ENCODE data around the gene GIGYF2.
"Not testable (repeated sequence)": the region's sequence is repeated elsewhere in the genome, so short reads cannot be mapped to it uniquely, and the experiment has no call there.

GIGYF2 gene

DNA sequence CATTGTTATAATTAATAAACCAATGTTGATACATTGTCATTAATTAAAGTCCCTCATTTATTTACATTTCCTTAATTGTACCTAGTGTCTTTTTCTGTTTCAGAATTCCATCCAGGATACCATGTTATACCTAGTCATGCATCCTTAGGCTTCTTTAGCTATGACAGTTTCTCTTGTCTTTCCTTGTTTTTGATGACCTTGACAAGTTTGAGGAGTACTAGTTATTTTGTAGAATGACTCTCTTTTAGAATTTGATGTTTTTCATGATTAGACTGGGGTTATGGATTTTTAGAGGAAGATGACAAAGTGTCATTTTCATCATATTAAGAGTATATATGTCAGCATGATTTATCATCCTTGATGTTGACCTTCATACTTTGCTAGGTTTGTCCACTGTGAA lies 16.4 kb downstream of the GIGYF2 start:
- H3K36me3 Mint-ChIP-seq = peaks cover 16% of the 10 kb centered on the region
- no peaks in the 10 kb centered on the region for H3K9me3 Mint-ChIP-seq (ENCODE audit: low read depth)
- no peak overlapping the region for H3K27ac Mint-ChIP-seq
- H3K4me1 Mint-ChIP-seq (ENCODE audit: low read depth) = peaks cover 40% of the 10 kb centered on the region
- no peaks in the 10 kb centered on the region for H3K27me3 Mint-ChIP-seq
- peak overlapping the region; percentile 39 for H3K4me3 Mint-ChIP-seq

- no peaks in the 10 kb centered on the region for H3K9me3 Mint-ChIP-seq (ENCODE audit: low read depth)
- H3K27me3 Mint-ChIP-seq = no peaks in the 10 kb centered on the region
- H3K4me3 Mint-ChIP-seq = no peak overlapping the region
- peaks cover 44% of the 10 kb centered on the region for H3K4me1 Mint-ChIP-seq (ENCODE audit: low read depth)
- no peak overlapping the region for H3K27ac Mint-ChIP-seq
- peaks cover 22% of the 10 kb centered on the region for H3K36me3 Mint-ChIP-seq
Observed at GRCh38 chr2:232714969-232715368, 17.8 kb downstream of the GIGYF2 start.

DNA sequence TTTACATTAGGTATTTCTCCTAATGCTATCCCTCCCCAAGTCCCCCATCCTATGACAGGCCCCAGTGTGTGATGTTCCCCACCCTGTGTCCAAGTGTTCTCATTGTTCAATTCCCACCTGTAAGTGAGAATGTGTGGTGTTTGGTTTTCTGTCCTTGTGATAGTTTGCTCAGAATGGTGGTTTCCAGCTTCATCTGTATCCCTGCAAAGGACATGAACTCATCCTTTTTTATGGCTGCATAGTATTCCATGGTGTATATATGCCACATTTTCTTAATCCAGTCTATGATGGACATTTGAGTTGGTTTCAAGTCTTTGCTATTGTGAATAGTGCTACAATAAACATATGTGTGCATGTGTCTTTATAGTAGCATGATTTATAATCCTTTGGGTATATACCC lies 22.9 kb downstream of the GIGYF2 start:
- not testable (repeated sequence) for H3K4me3 Mint-ChIP-seq; H3K9me3 Mint-ChIP-seq (ENCODE audit: low read depth); H3K27ac Mint-ChIP-seq; H3K27me3 Mint-ChIP-seq
- peaks cover 47% of the 10 kb centered on the region for H3K4me1 Mint-ChIP-seq (ENCODE audit: low read depth)
- H3K36me3 Mint-ChIP-seq = peaks cover 29% of the 10 kb centered on the region

DNA sequence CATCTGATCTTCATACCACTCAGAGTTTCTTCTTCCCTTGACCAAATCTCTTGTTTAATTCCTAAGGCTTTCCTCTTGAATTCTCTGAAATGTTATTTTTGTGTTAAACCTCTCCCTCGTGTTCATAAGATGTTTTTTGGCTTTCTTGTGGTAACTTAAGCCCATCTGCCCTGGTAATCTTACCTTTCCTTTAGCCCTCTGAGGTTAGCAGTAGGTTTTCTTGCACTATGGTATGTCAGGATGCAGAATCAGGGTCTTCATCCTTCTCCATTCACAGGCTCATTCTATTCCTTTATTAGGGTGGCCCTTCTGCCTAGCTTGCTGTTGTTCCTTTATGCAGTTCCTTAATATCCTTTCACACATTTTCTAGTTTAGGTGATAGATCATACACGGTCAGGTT lies 24.1 kb downstream of the GIGYF2 start:
- H3K4me1 Mint-ChIP-seq (ENCODE audit: low read depth) = peaks cover 39% of the 10 kb centered on the region
- peaks cover 28% of the 10 kb centered on the region for H3K36me3 Mint-ChIP-seq
- no peak overlapping the region for H3K4me3 Mint-ChIP-seq
- H3K27me3 Mint-ChIP-seq = no peaks in the 10 kb centered on the region
- H3K27ac Mint-ChIP-seq = peak overlapping the region; percentile 18
- no peaks in the 10 kb centered on the region for H3K9me3 Mint-ChIP-seq (ENCODE audit: low read depth)

- Mint-ChIP-seq H3K27ac (peak overlapping the region; percentile 18), H3K9me3 (ENCODE audit: low read depth) (no peaks in the 10 kb centered on the region), H3K4me3 (no peak overlapping the region), H3K4me1 (ENCODE audit: low read depth) (peaks cover 37% of the 10 kb centered on the region), H3K36me3 (peaks cover 28% of the 10 kb centered on the region), H3K27me3 (no peaks in the 10 kb centered on the region)
Observed at GRCh38 chr2:232721882-232722281, 24.8 kb downstream of the GIGYF2 start.

DNA sequence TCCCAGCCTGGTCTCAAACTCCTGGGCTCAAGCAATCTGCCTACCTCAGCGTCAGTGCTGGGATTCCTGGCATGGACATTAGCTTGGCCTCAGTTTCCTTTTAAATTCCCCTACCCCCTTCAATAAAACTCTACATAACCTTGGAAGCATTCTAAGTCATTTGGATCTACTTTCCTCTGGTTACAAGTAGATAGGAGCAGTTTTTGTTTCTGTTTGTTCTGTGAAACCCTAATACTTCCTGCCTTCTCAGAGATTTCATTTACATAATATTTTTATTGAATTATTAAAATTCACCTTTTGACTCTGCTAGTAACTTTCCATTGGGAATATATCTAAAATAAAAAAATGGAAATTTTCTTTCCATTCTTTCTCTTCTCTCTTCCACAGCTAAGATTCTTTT lies 25.9 kb downstream of the GIGYF2 start:
- Mint-ChIP-seq H3K27ac (peak overlapping the region; percentile 8), H3K4me1 (ENCODE audit: low read depth) (peaks cover 31% of the 10 kb centered on the region), H3K27me3 (no peaks in the 10 kb centered on the region), H3K9me3 (ENCODE audit: low read depth) (no peaks in the 10 kb centered on the region), H3K4me3 (no peak overlapping the region), H3K36me3 (peaks cover 25% of the 10 kb centered on the region)

GRCh38 chr2:232728785-232729184 lies 31.7 kb downstream of the GIGYF2 start:
- no peak overlapping the region for H3K4me3 Mint-ChIP-seq
- H3K9me3 Mint-ChIP-seq (ENCODE audit: low read depth) = no peaks in the 10 kb centered on the region
- no peak overlapping the region for H3K27ac Mint-ChIP-seq
- H3K36me3 Mint-ChIP-seq = peaks cover 10% of the 10 kb centered on the region
- H3K27me3 Mint-ChIP-seq = no peaks in the 10 kb centered on the region
- H3K4me1 Mint-ChIP-seq (ENCODE audit: low read depth) = peaks cover 11% of the 10 kb centered on the region

GRCh38 chr2:232731470-232731869 lies 34.3 kb downstream of the GIGYF2 start:
- H3K9me3 Mint-ChIP-seq (ENCODE audit: low read depth) = no peaks in the 10 kb centered on the region
- no peak overlapping the region for H3K27ac Mint-ChIP-seq
- peaks cover 11% of the 10 kb centered on the region for H3K4me1 Mint-ChIP-seq (ENCODE audit: low read depth)
- no peaks in the 10 kb centered on the region for H3K27me3 Mint-ChIP-seq
- H3K36me3 Mint-ChIP-seq = peaks cover 5% of the 10 kb centered on the region
- H3K4me3 Mint-ChIP-seq = no peak overlapping the region

GRCh38 chr2:232741294-232741693 lies 44.2 kb downstream of the GIGYF2 start:
- no peaks in the 10 kb centered on the region for H3K4me1 Mint-ChIP-seq (ENCODE audit: low read depth)
- H3K36me3 Mint-ChIP-seq = peaks cover 13% of the 10 kb centered on the region
- H3K27ac Mint-ChIP-seq = no peak overlapping the region
- H3K4me3 Mint-ChIP-seq = no peak overlapping the region
- H3K9me3 Mint-ChIP-seq (ENCODE audit: low read depth) = no peaks in the 10 kb centered on the region
- no peaks in the 10 kb centered on the region for H3K27me3 Mint-ChIP-seq

DNA sequence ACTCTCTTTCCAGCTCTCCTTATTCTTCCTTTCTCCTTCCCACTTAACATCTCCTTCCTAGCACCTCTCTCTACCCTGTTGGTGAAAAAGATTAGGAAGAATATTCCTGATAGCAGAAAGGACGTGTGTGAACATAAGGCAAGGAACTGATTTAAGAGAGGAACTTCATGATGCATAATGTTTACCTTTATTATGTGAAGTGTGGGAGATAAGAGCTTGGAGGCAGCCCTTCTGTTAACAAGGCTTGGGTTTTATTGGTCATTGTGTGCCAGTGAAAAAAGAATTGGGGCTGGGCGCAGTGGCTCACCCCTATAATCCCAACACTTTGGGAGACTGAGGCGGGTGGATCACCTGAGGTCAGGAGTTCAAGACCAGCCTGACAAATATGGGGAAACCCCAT lies 44.8 kb downstream of the GIGYF2 start:
- Mint-ChIP-seq H3K27ac (no peak overlapping the region), H3K4me3 (no peak overlapping the region)

GRCh38 chr2:232744963-232745362 lies 47.8 kb downstream of the GIGYF2 start:
- H3K4me1 Mint-ChIP-seq (ENCODE audit: low read depth) = no peaks in the 10 kb centered on the region
- peaks cover 14% of the 10 kb centered on the region for H3K36me3 Mint-ChIP-seq
- no peak overlapping the region for H3K4me3 Mint-ChIP-seq
- no peaks in the 10 kb centered on the region for H3K27me3 Mint-ChIP-seq
- H3K27ac Mint-ChIP-seq = no peak overlapping the region
- no peaks in the 10 kb centered on the region for H3K9me3 Mint-ChIP-seq (ENCODE audit: low read depth)

More for the DNA sequence above, 44.8 kb downstream of the GIGYF2 start:
- H3K36me3 Mint-ChIP-seq = peaks cover 12% of the 10 kb centered on the region
- no peaks in the 10 kb centered on the region for H3K9me3 Mint-ChIP-seq (ENCODE audit: low read depth)
- H3K27me3 Mint-ChIP-seq = no peaks in the 10 kb centered on the region
- H3K4me1 Mint-ChIP-seq (ENCODE audit: low read depth) = no peaks in the 10 kb centered on the region

GRCh38 chr2:232748038-232748437 lies 50.9 kb downstream of the GIGYF2 start:
- Mint-ChIP-seq H3K4me3 (no peak overlapping the region), H3K36me3 (peaks cover 6% of the 10 kb centered on the region), H3K27me3 (no peaks in the 10 kb centered on the region), H3K9me3 (ENCODE audit: low read depth) (no peaks in the 10 kb centered on the region), H3K4me1 (ENCODE audit: low read depth) (no peaks in the 10 kb centered on the region), H3K27ac (no peak overlapping the region)

DNA sequence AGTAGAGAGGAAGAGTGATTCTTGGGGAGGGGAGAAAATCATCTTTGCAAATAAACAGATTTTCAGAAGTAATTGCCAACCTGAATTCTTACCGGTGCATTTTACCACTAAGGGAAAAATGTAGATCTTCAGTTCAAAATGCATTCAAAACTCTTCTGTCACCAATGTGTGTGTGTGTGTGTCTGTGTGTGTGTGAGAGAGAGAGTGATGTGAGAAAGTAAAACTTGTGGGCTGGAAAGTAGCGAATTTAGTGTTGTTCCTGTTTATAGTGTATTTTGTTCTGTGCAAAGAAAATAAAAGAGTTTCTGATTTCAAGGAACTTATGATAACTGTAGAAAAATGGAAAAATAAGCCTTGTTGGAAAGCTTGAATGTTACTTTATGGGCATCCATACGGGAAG lies 52.2 kb downstream of the GIGYF2 start:
- H3K4me1 Mint-ChIP-seq (ENCODE audit: low read depth) = no peaks in the 10 kb centered on the region
- H3K4me3 Mint-ChIP-seq = no peak overlapping the region
- H3K36me3 Mint-ChIP-seq = peaks cover 6% of the 10 kb centered on the region
- no peaks in the 10 kb centered on the region for H3K27me3 Mint-ChIP-seq
- no peak overlapping the region for H3K27ac Mint-ChIP-seq
- H3K9me3 Mint-ChIP-seq (ENCODE audit: low read depth) = no peaks in the 10 kb centered on the region

DNA sequence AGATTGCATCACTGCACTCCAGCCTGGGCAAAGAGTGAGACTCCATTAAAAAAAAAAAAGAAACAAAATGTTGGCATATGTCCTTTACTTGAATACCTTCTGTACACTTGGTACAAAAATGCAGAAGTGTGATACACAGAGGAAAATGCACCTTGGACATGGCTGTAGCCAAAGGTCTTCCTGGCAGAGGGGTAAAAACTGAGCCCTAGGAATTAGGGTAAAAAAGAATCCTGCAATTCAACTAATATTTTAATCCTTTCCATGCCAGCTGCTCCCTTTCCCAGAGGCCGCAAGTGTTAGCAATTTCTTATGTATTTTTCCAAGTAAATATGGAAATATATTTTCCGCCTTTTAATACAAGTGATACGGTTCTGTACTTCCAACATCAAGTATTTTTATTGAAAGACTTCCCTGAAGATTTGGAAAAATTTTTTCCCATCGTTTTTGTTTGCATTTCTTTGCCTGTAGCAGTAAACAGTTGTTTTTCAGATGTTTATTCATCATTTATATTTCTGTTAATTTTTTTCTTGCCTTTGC lies 53.1 kb downstream of the GIGYF2 start:
- Mint-ChIP-seq H3K9me3 (ENCODE audit: low read depth) (no peaks in the 10 kb centered on the region), H3K36me3 (peaks cover 6% of the 10 kb centered on the region), H3K27ac (no peak overlapping the region), H3K4me3 (no peak overlapping the region), H3K27me3 (no peaks in the 10 kb centered on the region), H3K4me1 (ENCODE audit: low read depth) (no peaks in the 10 kb centered on the region)

DNA sequence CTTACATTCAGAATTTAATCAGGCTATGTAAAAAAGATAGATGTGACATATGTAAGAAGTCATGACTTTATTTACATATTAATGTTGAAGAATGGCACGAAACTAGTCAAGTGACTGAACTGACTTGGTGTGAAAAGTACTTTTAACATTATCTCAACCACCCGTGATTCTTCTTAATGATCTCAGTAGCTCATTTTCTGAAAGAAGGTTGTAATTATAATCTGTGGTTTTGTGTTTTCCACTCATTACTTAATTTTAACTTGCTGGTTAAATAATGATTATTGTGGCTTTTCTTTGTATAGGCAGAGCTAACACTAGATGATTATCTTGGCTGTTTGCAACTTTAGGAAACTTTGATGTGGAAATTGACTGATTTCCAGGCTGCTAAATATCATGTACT lies 60.8 kb downstream of the GIGYF2 start:
- no peaks in the 10 kb centered on the region for H3K27me3 Mint-ChIP-seq
- peaks cover 17% of the 10 kb centered on the region for H3K4me1 Mint-ChIP-seq (ENCODE audit: low read depth)
- no peak overlapping the region for H3K4me3 Mint-ChIP-seq
- H3K9me3 Mint-ChIP-seq (ENCODE audit: low read depth) = no peaks in the 10 kb centered on the region
- no peak overlapping the region for H3K27ac Mint-ChIP-seq
- peaks cover 4% of the 10 kb centered on the region for H3K36me3 Mint-ChIP-seq

DNA sequence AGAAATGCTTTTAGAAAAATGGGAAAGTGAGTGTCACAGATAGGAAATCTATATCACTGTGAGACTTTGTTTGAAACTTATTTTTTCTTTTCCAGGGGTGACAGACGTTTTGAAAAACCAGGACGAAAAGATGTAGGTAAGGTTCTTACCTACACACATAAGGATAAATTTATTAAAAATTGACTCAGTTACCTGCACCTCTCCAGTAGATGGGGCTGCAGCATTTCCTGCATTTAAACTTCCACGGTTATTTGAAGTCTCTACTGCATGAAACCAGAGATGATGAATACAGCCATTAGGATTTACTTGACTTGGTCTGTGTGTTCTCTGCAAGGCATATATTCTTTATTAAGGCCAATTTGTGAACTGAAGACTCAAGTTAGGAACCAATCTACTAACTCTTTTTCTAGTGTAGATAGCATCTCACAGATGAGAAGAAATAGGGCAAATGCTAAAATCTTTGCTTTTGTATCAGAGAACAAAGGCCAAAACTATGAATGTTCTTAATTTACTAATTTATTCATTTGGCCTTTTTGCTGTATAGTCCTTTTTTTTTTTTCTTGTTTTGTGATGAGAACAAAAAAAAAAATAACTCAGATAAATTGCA lies 64.3 kb downstream of the GIGYF2 start:
- no peaks in the 10 kb centered on the region for H3K9me3 Mint-ChIP-seq (ENCODE audit: low read depth)
- peaks cover 12% of the 10 kb centered on the region for H3K36me3 Mint-ChIP-seq
- H3K27me3 Mint-ChIP-seq = no peaks in the 10 kb centered on the region
- H3K27ac Mint-ChIP-seq = no peak overlapping the region
- H3K4me3 Mint-ChIP-seq = no peak overlapping the region
- H3K4me1 Mint-ChIP-seq (ENCODE audit: low read depth) = peaks cover 17% of the 10 kb centered on the region

Measured in activated naive CD8-positive, alpha-beta T cell (primary cell).